Caco-2 (cell line): ENCODE measurements around the gene SMIM14. TPM values are rescaled to one million over a fixed set of nuclear protein-coding genes. Genes with fewer than 3 reads are reported as not detected.

Experiments used
- BruUV-seq: library from RNA; stranded (reverse); fragments of 400-500 nt; replicated peaks from 2 replicates; lab custom pipeline; 2021; lab: Mats Ljungman, UMichigan
- CTCF ChIA-PET: fragments of 300-600 bp; sonication (Branson Sonifier 250); formaldehyde crosslinking; loops from one replicate; lab custom pipeline; 2022; ENCODE audit warnings: antibody characterized with exemption; lab: Charles Lee
- POLR2A ChIA-PET: fragments of 300-600 bp; sonication (Branson Sonifier 250); formaldehyde crosslinking; loops from one replicate; lab custom pipeline; 2022; ENCODE audit warnings: antibody characterized with exemption; lab: Charles Lee
- DNase-seq, 2 experiments: peaks; one replicate each; pipeline versions ENCODE4 v3.0.0 to v3.0.0-alpha.2; 2020 to 2022
- H3K27me3 ChIP-seq: replicated peaks from 2 replicates; pipeline ENCODE4 v1.6.0; 2011; ENCODE audit warnings: low read length; ENCODE audit not compliant: control insufficient read depth, insufficient read depth
- H3K36me3 ChIP-seq: 2 replicates; pipeline ENCODE4 v1.5.1; 2011; ENCODE audit warnings: low read length; ENCODE audit not compliant: control insufficient read depth, insufficient read depth
- H3K4me1 ChIP-seq: fragments of 250-450 bp; sonication (Bioruptor Pico); 2 replicates; pipeline ENCODE4 v1.5.1; 2020; ENCODE audit warnings: mild to moderate bottlenecking
- H3K4me3 ChIP-seq: 2 replicates; pipeline ENCODE4 v1.5.1; 2011; ENCODE audit warnings: low read depth, mild to moderate bottlenecking, control low read depth, low read length
- H3K9me3 ChIP-seq: fragments of 250-450 bp; sonication (Bioruptor Pico); 2 replicates; pipeline ENCODE4 v1.5.1; 2020; ENCODE audit warnings: mild to moderate bottlenecking, moderate library complexity
- H3K27ac Mint-ChIP-seq: one replicate; pipeline ENCODE4 v1.8.0; 2022; ENCODE audit warnings: mixed read lengths; ENCODE audit not compliant: unreplicated experiment
- H3K27me3 Mint-ChIP-seq: one replicate; pipeline ENCODE4 v1.8.0; 2022; ENCODE audit warnings: mixed read lengths; ENCODE audit not compliant: insufficient read depth, unreplicated experiment
- H3K36me3 Mint-ChIP-seq: one replicate; pipeline ENCODE4 v1.8.0; 2022; ENCODE audit warnings: mild to moderate bottlenecking, mixed read lengths; ENCODE audit not compliant: insufficient read depth, unreplicated experiment
- H3K4me1 Mint-ChIP-seq: one replicate; pipeline ENCODE4 v1.8.0; 2022; ENCODE audit warnings: low read depth, mixed read lengths; ENCODE audit not compliant: unreplicated experiment
- H3K4me3 Mint-ChIP-seq: one replicate; pipeline ENCODE4 v1.8.0; 2022; ENCODE audit warnings: mild to moderate bottlenecking, moderate library complexity, mixed read lengths; ENCODE audit not compliant: unreplicated experiment
- H3K9me3 Mint-ChIP-seq: one replicate; pipeline ENCODE4 v1.8.0; 2022; ENCODE audit warnings: mixed read lengths; ENCODE audit not compliant: unreplicated experiment
- CTCF ChIP-seq, 2 experiments: fragments of 200-600 bp in 1 of 2; IDR thresholded peaks; 1 replicate in 1 of 2; 2 replicates in 1 of 2; pipeline versions ENCODE4 v1.5.1 to v1.8.0; 2011 to 2022; ENCODE audit warnings: antibody characterized with exemption in 1 of 2, control low read depth in 1 of 2, inconsistent platforms in 1 of 2, low read depth in 1 of 2, low read length in 1 of 2, mild to moderate bottlenecking in 1 of 2, moderate library complexity in 1 of 2; ENCODE audit not compliant: insufficient read depth in 1 of 2, severe bottlenecking in 1 of 2, unreplicated experiment in 1 of 2
- intact Hi-C: fragments of 100-400 bp; cut with micrococcal nuclease; formaldehyde crosslinking; loops from one replicate; pipeline ENCODE4 v1.10.0; 2022; ENCODE audit not compliant: unreplicated experiment
- total RNA-seq: library from RNA; stranded (reverse); gene quantifications from 2 replicates; pipeline ENCODE4 v1.2.3, GENCODE V29; 2022

SMIM14 gene
- total RNA-seq, 1 experiment from 2014 or later = 41.0 TPM

GRCh38 chr4:39621582-39621981, 17.1 kb downstream of the SMIM14 start:
- intact Hi-C loops = loop anchor here (5.0 kb wide), 3 partner anchors 64 to 94 kb away; partner anchors contain the start of genes UBE2K and UGDH
- no peak for TF ChIP-seq CTCF (IDR thresholded peaks at IDR 0.05; ENCODE audit: insufficient read depth in 1 of 2, low read depth in 1 of 2, low read length in 1 of 2, severe bottlenecking in 1 of 2, unreplicated experiment in 1 of 2)
- H3K27ac Mint-ChIP-seq = peak overlapping the region; percentile 45

GRCh38 chr4:39620551-39621313, 17.9 kb downstream of the SMIM14 start:
- DNase-seq = no peak
- no peak overlapping the region for H3K4me3 ChIP-seq
- CTCF ChIA-PET = no interaction called here
- H3K9me3 ChIP-seq = no peaks in the 10 kb centered on the region
- POLR2A ChIA-PET = no interaction called here
- H3K36me3 Mint-ChIP-seq = peaks cover 6% of the 10 kb centered on the region
- no peaks in the 10 kb centered on the region; the same call in 1 of the 2 replicates for H3K36me3 ChIP-seq
- intact Hi-C loops = loop anchor here (5.0 kb wide), 3 partner anchors 63 to 93 kb away; partner anchors contain the start of genes UBE2K and UGDH
- H3K27me3 Mint-ChIP-seq = no peaks in the 10 kb centered on the region
- H3K4me1 Mint-ChIP-seq = peaks cover 9% of the 10 kb centered on the region
- TF ChIP-seq CTCF (IDR thresholded peaks at IDR 0.05; ENCODE audit: insufficient read depth in 1 of 2, low read depth in 1 of 2, low read length in 1 of 2, severe bottlenecking in 1 of 2, unreplicated experiment in 1 of 2) = no peak
- no peak overlapping the region for H3K4me3 Mint-ChIP-seq
- no TSS peak for BruUV-seq
- peak overlapping the region; percentile 45 for H3K27ac Mint-ChIP-seq
- H3K27me3 ChIP-seq = no peaks in the 10 kb centered on the region
- H3K4me1 ChIP-seq = peaks cover 42% of the 10 kb centered on the region
- no peaks in the 10 kb centered on the region for H3K9me3 Mint-ChIP-seq

More at GRCh38 chr4:39621582-39621981, 17.1 kb downstream of the SMIM14 start:
- Mint-ChIP-seq H3K9me3 (no peaks in the 10 kb centered on the region), H3K27me3 (no peaks in the 10 kb centered on the region), H3K36me3 (peaks cover 6% of the 10 kb centered on the region), H3K4me1 (peaks cover 9% of the 10 kb centered on the region), H3K4me3 (no peak overlapping the region)
- ChIA-PET POLR2A (no interaction called here), CTCF (no interaction called here)
- peak in 1 of 2 experiments; percentile 73 for DNase-seq
- no TSS peak for BruUV-seq
- H3K27me3 ChIP-seq = no peaks in the 10 kb centered on the region
- no peaks in the 10 kb centered on the region for H3K9me3 ChIP-seq
- H3K4me1 ChIP-seq = peaks cover 42% of the 10 kb centered on the region
- H3K36me3 ChIP-seq = no peaks in the 10 kb centered on the region; the same call in 1 of the 2 replicates
- no peak overlapping the region for H3K4me3 ChIP-seq

GRCh38 chr4:39617534-39617933, 21.1 kb downstream of the SMIM14 start:
- DNase-seq = no peak
- BruUV-seq = no TSS peak
- H3K36me3 Mint-ChIP-seq = peaks cover 6% of the 10 kb centered on the region
- POLR2A ChIA-PET = no interaction called here
- Histone ChIP-seq H3K36me3 (no peaks in the 10 kb centered on the region), H3K27me3 (no peaks in the 10 kb centered on the region), H3K4me3 (no peak overlapping the region), H3K4me1 (peaks cover 37% of the 10 kb centered on the region), H3K9me3 (no peaks in the 10 kb centered on the region)
- intact Hi-C loops = no loop called here
- H3K4me1 Mint-ChIP-seq = peaks cover 2% of the 10 kb centered on the region
- no peaks in the 10 kb centered on the region for H3K27me3 Mint-ChIP-seq
- CTCF ChIA-PET = no interaction called here
- H3K27ac Mint-ChIP-seq = peak overlapping the region; percentile 24
- H3K9me3 Mint-ChIP-seq = no peaks in the 10 kb centered on the region
- TF ChIP-seq CTCF (IDR thresholded peaks at IDR 0.05; ENCODE audit: insufficient read depth in 1 of 2, low read depth in 1 of 2, low read length in 1 of 2, severe bottlenecking in 1 of 2, unreplicated experiment in 1 of 2) = no peak
- no peak overlapping the region for H3K4me3 Mint-ChIP-seq
